ENCODE data around the gene GABRB1.

GABRB1 gene

GRCh38 chr4:47195706-47196105, 164.3 kb downstream of the GABRB1 start:
- H3K9ac ChIP-seq (ENCODE audit: low read length): no peak overlapping the region
- TF ChIP-seq EZH2 (IDR thresholded peaks at IDR 0.05; ENCODE audit: borderline replicate concordance, low read length) (no peak), CTCF (IDR thresholded peaks at IDR 0.05; ENCODE audit: low read length) (no peak)

DNA sequence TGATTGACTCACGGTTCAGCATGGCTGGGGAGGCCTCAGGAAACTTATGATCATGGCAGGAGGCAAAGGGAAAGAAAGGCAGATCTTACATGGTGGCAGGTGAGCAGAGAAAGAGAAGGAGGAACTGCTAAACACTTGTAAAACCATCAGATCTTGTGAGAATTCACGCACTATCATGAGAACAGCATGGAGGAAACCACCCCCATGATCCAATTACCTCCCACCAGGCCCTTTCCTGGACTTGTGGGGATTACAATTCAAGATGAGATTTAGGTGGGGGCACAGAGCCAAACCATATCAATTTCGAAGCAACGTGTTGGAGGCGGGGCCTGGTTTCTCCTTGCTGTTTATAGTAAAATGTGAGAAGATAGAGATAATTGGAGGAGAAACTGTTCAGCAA, 167.4 kb downstream of the GABRB1 start:
- H3K9ac ChIP-seq (ENCODE audit: low read length): no peak overlapping the region
- H3K27ac ChIP-seq (ENCODE audit: low read depth, low read length, poor library complexity, severe bottlenecking): no peak overlapping the region
- H3F3A ChIP-seq (ENCODE audit: insufficient read depth, low read length): no peaks in the 10 kb centered on the region
- H3K27me3 ChIP-seq (ENCODE audit: insufficient read depth, low read length): no peaks in the 10 kb centered on the region
- no peaks in the 10 kb centered on the region for H3K9me2 ChIP-seq (ENCODE audit: low read depth, low read length)
- no peak overlapping the region for H2AFZ ChIP-seq (ENCODE audit: low read length)
- H3K4me1 ChIP-seq (ENCODE audit: insufficient read depth, low read length, severe bottlenecking): no peaks in the 10 kb centered on the region
- H3K79me2 ChIP-seq (ENCODE audit: insufficient read depth, low read length): no peaks in the 10 kb centered on the region
- TF ChIP-seq EZH2 (IDR thresholded peaks at IDR 0.05; ENCODE audit: borderline replicate concordance, low read length) (no peak), CTCF (IDR thresholded peaks at IDR 0.05; ENCODE audit: low read length) (no peak)
- H3K9me3 ChIP-seq (ENCODE audit: low read length): no peaks in the 10 kb centered on the region
- H4K20me1 ChIP-seq (ENCODE audit: insufficient read depth, low read length): no peaks in the 10 kb centered on the region
- no peak overlapping the region for H3K4me2 ChIP-seq (ENCODE audit: low read length)
- no peaks in the 10 kb centered on the region for H3K36me3 ChIP-seq (ENCODE audit: insufficient read depth, low read length)
- H3K4me3 ChIP-seq (ENCODE audit: low read depth, low read length, poor library complexity, severe bottlenecking): no peak overlapping the region

More at GRCh38 chr4:47195706-47196105, 164.3 kb downstream of the GABRB1 start:
- no peak overlapping the region for H2AFZ ChIP-seq (ENCODE audit: low read length)
- no peaks in the 10 kb centered on the region for H3F3A ChIP-seq (ENCODE audit: insufficient read depth, low read length)
- H4K20me1 ChIP-seq (ENCODE audit: insufficient read depth, low read length): no peaks in the 10 kb centered on the region
- no peaks in the 10 kb centered on the region for H3K36me3 ChIP-seq (ENCODE audit: insufficient read depth, low read length)
- no peaks in the 10 kb centered on the region for H3K9me2 ChIP-seq (ENCODE audit: low read depth, low read length)
- no peak overlapping the region for H3K4me3 ChIP-seq (ENCODE audit: low read depth, low read length, poor library complexity, severe bottlenecking)
- H3K27me3 ChIP-seq (ENCODE audit: insufficient read depth, low read length): no peaks in the 10 kb centered on the region
- no peaks in the 10 kb centered on the region for H3K79me2 ChIP-seq (ENCODE audit: insufficient read depth, low read length)
- H3K27ac ChIP-seq (ENCODE audit: low read depth, low read length, poor library complexity, severe bottlenecking): no peak overlapping the region
- no peaks in the 10 kb centered on the region for H3K4me1 ChIP-seq (ENCODE audit: insufficient read depth, low read length, severe bottlenecking)
- H3K4me2 ChIP-seq (ENCODE audit: low read length): no peak overlapping the region
- H3K9me3 ChIP-seq (ENCODE audit: low read length): no peaks in the 10 kb centered on the region

GRCh38 chr4:47203593-47203992, 172.2 kb downstream of the GABRB1 start:
- Histone ChIP-seq H3K9ac (ENCODE audit: low read length) (no peak overlapping the region), H3F3A (ENCODE audit: insufficient read depth, low read length) (no peaks in the 10 kb centered on the region), H3K9me3 (ENCODE audit: low read length) (no peaks in the 10 kb centered on the region), H3K27ac (ENCODE audit: low read depth, low read length, poor library complexity, severe bottlenecking) (no peak overlapping the region), H3K9me2 (ENCODE audit: low read depth, low read length) (no peaks in the 10 kb centered on the region), H3K4me1 (ENCODE audit: insufficient read depth, low read length, severe bottlenecking) (no peaks in the 10 kb centered on the region), H4K20me1 (ENCODE audit: insufficient read depth, low read length) (no peaks in the 10 kb centered on the region), H2AFZ (ENCODE audit: low read length) (no peak overlapping the region), H3K27me3 (ENCODE audit: insufficient read depth, low read length) (no peaks in the 10 kb centered on the region), H3K36me3 (ENCODE audit: insufficient read depth, low read length) (no peaks in the 10 kb centered on the region), H3K4me2 (ENCODE audit: low read length) (no peak overlapping the region), H3K79me2 (ENCODE audit: insufficient read depth, low read length) (no peaks in the 10 kb centered on the region), H3K4me3 (ENCODE audit: low read depth, low read length, poor library complexity, severe bottlenecking) (no peak overlapping the region)
- TF ChIP-seq CTCF (IDR thresholded peaks at IDR 0.05; ENCODE audit: low read length): no peak
- no peak for TF ChIP-seq EZH2 (IDR thresholded peaks at IDR 0.05; ENCODE audit: borderline replicate concordance, low read length)
